T-helper 1 cell treated with Interleukin-12 subunit alpha and Interleukin-12 subunit beta and Interleukin-4 antibody, amounts not matched to agents 30 μg/mL and 1 μg/mL, for 36 hours (primary cell): ENCODE results near the gene HMGXB4.

Experiments
- H3K27ac Mint-ChIP-seq: one replicate; pipeline ENCODE4 v1.8.0; 2021; ENCODE audit warnings: mild to moderate bottlenecking, mixed read lengths
- H3K27me3 Mint-ChIP-seq: one replicate; pipeline ENCODE4 v1.8.0; 2021; ENCODE audit warnings: low read depth, mixed read lengths
- H3K36me3 Mint-ChIP-seq: one replicate; pipeline ENCODE4 v1.8.0; 2021; ENCODE audit warnings: low read depth, mixed read lengths
- H3K4me1 Mint-ChIP-seq: one replicate; pipeline ENCODE4 v1.8.0; 2021; ENCODE audit warnings: low read depth, mixed read lengths
- H3K4me3 Mint-ChIP-seq: one replicate; pipeline ENCODE4 v1.8.0; 2021; ENCODE audit warnings: mild to moderate bottlenecking, moderate library complexity, mixed read lengths
- H3K9me3 Mint-ChIP-seq: one replicate; pipeline ENCODE4 v1.8.0; 2021; ENCODE audit warnings: mixed read lengths

Gene HMGXB4

DNA sequence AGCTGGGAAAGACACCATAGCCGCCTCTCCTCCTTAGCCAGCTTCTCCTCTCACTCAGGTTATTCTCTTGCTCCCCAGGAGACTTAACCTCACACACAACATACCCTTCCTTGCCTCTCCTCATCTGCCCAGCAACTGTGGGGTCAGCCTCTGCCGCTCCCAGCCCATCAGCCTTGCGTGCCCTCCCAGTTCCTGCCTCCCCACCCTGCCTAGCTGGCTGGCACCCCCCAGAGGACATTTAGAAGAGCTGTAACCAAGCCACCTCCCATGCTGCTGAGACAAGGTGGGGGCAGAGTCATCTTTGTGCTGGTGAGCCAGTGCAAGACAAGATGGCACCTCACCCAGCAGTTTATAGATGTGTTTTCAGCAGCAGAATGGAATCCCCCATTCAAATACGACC is 80.6 kb downstream of the HMGXB4 start:
- no peaks in the 10 kb centered on the region for H3K9me3 Mint-ChIP-seq
- H3K4me3 Mint-ChIP-seq: no peak overlapping the region
- H3K27me3 Mint-ChIP-seq: no peaks in the 10 kb centered on the region
- peaks cover 10% of the 10 kb centered on the region for H3K36me3 Mint-ChIP-seq
- H3K4me1 Mint-ChIP-seq: peaks cover 19% of the 10 kb centered on the region
- H3K27ac Mint-ChIP-seq: peak overlapping the region; percentile 34

DNA sequence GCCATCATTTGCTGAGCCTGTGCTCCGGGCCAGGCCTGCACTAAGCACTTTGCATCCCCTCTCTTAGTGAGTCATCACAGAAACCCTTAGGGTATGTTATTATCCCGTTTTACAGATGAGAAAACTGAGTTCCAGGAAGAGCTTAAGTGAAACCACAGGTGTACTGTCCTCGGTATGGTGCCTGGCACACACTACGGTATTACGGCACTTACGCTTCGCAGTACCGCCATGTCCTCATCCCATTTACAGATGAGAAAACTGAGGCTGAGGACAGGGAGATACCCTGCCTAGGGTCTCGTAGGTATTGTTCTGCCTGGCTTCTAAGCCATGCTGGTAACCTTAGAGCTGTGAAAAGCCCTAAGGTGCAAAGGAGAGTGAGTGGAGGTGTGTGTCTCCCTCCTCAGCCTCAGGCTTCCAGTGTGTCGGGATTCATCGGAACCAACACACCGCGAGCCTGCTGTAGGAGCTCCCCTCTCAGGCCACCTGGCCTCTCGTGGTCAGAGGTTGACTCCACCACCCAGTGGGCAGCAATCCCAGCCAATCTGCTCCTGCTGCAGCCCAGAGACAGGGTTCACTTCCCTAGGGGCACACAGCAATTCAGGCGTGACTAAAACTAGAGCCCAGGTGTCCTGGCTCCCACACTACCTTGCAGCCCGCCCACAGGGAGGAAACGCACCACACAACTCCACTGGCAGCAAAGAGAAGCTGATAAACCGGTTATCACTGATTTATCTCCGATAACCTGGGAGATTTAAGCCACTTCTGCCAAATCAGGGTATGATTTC is 84.0 kb downstream of the HMGXB4 start:
- Mint-ChIP-seq H3K27ac (no peak overlapping the region), H3K4me1 (peaks cover 4% of the 10 kb centered on the region), H3K36me3 (peaks cover 15% of the 10 kb centered on the region), H3K27me3 (no peaks in the 10 kb centered on the region), H3K4me3 (no peak overlapping the region), H3K9me3 (no peaks in the 10 kb centered on the region)

DNA sequence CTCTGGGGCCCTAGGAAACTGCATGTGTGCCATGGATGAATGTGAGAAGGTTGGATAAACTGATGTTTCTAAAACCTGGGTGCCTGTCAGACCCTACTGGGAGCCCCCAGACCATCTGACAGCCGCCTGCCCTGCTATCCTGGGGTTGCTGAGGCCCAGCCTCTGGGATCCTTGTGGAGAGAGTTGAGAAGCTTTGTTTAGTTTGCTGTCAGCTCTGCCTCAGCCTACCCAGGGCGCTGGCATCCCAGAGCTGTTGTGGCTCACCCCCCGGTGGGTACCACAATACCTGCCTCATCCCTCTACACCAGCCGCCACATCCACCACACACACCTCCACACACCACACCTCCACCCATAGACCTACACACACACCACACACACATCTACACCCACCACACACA is 85.1 kb downstream of the HMGXB4 start:
- no peak overlapping the region for H3K4me3 Mint-ChIP-seq
- peaks cover 15% of the 10 kb centered on the region for H3K36me3 Mint-ChIP-seq
- H3K4me1 Mint-ChIP-seq: peaks cover 3% of the 10 kb centered on the region

DNA sequence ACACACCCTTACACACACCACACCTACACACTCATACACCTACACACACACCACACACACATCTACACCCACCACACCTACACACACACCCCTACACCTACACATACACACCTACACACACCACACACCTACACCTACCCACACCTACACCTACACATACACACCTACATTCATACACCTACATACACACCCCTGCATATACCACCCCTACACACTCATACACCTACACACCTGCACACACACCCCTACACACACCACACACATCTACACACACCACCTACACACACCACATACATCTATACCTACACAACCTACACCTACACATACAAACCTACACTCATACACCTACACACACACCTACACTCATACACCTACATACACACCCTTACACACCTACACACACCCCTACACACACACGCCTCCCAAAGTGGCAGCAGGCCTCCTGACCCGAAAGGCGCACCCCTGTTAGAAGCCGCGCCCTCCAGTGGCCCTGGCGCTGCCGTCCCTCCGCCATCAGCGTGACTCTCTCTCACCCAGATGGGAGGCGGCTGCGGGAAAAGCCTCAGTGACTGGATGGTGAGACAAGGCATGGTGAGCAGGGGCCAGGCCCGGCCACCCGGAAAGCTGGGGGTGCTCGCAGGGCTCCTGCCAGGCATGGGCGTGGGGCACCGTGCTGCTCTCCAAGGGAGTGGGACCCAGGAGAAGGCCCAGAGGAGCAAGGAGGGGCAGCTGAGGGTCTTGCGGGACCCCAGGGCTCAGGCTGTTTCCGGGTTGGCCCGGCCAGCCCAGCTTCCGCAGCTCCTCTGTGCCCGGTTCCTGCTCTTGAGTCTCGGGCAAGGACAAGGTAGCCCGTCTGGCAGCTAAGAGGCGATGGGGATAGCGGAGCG is 86.6 kb downstream of the HMGXB4 start:
- Mint-ChIP-seq H3K4me3 (no peak overlapping the region), H3K27ac (no peak overlapping the region), H3K4me1 (peaks cover 3% of the 10 kb centered on the region), H3K27me3 (no peaks in the 10 kb centered on the region), H3K9me3 (no peaks in the 10 kb centered on the region), H3K36me3 (peaks cover 9% of the 10 kb centered on the region)

More for the DNA sequence above, 85.1 kb downstream of the HMGXB4 start:
- no peaks in the 10 kb centered on the region for H3K27me3 Mint-ChIP-seq
- H3K27ac Mint-ChIP-seq: no peak overlapping the region
- no peaks in the 10 kb centered on the region for H3K9me3 Mint-ChIP-seq

DNA sequence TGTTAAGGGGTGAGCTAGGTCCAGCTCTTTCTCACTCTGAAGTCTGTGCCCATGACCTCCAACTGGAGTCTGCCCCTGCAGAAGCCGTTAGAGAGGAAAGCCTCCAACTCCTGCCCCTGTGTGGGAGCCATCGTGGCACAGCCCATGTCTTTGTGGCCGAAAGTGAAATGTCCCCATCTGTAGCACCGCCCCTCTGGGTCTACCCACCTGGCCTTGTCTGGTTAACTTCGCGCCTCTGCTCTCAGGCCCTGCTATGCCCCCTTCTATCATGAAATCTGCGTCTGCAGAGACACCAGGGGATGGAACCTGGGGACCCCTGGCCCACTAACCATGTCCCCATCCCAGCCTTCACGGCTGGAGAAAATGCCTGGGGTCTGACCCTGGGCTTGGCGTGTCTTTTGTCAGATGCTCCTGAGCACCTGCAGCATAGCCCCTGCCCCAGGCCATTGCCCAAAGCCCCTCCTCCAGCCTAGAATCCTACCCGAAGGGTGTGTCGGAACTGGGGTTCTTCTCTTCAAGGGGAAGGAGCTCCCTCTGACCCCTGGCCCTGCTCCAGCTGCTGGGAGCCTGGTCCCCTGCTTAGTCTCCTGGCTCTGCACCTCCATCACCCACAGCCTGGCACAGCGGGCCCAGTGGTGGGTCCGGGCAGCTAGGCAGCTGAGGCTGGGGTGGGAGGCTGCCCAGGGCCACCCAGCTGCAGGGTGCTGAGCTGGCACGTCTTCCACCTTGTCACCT is 87.8 kb downstream of the HMGXB4 start:
- Mint-ChIP-seq H3K27me3 (no peaks in the 10 kb centered on the region), H3K4me1 (peaks cover 3% of the 10 kb centered on the region), H3K9me3 (no peaks in the 10 kb centered on the region)

More for the DNA sequence above, 87.8 kb downstream of the HMGXB4 start:
- peaks cover 8% of the 10 kb centered on the region for H3K36me3 Mint-ChIP-seq
- H3K4me3 Mint-ChIP-seq: no peak overlapping the region
- no peak overlapping the region for H3K27ac Mint-ChIP-seq
